Common myeloid progenitor, CD34-positive (primary cell): ENCODE measurements around the gene DTD1.

Source experiments
- CTCF ChIA-PET: fragments of 350-600 bp; sonication (Branson Sonifier 250); formaldehyde crosslinking; loops from one replicate; lab custom pipeline; 2021; ENCODE audit warnings: antibody characterized with exemption; lab: Charles Lee
- POLR2A ChIA-PET: fragments of 350-600 bp; sonication (Branson Sonifier 250); formaldehyde crosslinking; loops from one replicate; lab custom pipeline; 2021; ENCODE audit warnings: antibody characterized with exemption; lab: Charles Lee
- DNase-seq, 3 donors: peaks; one replicate each; pipeline versions ENCODE4 v3.0.0 to v3.0.0-alpha.2; 2013
- H3K27ac ChIP-seq, 2 experiments: 1 replicate in 1 of 2; 2 replicates in 1 of 2; pipeline ENCODE4 v1.7.0; 2013; ENCODE audit warnings: inconsistent platforms in 2 of 2, low read length in 2 of 2, mild to moderate bottlenecking in 2 of 2, low read depth in 1 of 2, moderate library complexity in 1 of 2; ENCODE audit not compliant: severe bottlenecking in 2 of 2, insufficient read depth in 1 of 2, poor library complexity in 1 of 2
- H3K27me3 ChIP-seq, 5 experiments: replicated peaks in 2 of 5; 1 replicate in 3 of 5; 2 replicates in 2 of 5; pipeline versions ENCODE4 v1.6.1 to v1.7.0; 2013; ENCODE audit warnings: low read length in 4 of 5, mild to moderate bottlenecking in 2 of 5, moderate library complexity in 2 of 5, inconsistent platforms in 1 of 5; ENCODE audit not compliant: insufficient read depth in 5 of 5, control insufficient read depth in 4 of 5
- H3K36me3 ChIP-seq, 4 experiments: 1 replicate in 2 of 4; 2 replicates in 2 of 4; pipeline versions ENCODE4 v1.6.1 to v1.7.0; 2013; ENCODE audit warnings: low read length in 3 of 4, control low read depth in 1 of 4, mild to moderate bottlenecking in 1 of 4; ENCODE audit not compliant: control insufficient read depth in 4 of 4, insufficient read depth in 4 of 4
- H3K4me1 ChIP-seq, 4 experiments: 1 replicate in 3 of 4; 2 replicates in 1 of 4; pipeline versions ENCODE4 v1.6.1 to v1.7.1; 2013; ENCODE audit warnings: low read length in 3 of 4, mild to moderate bottlenecking in 3 of 4, control low read depth in 1 of 4, inconsistent platforms in 1 of 4, moderate library complexity in 1 of 4; ENCODE audit not compliant: control insufficient read depth in 4 of 4, insufficient read depth in 4 of 4; ENCODE audit errors: control extremely low read depth in 1 of 4
- H3K4me3 ChIP-seq, 7 experiments: 1 replicate in 4 of 7; 2 replicates in 3 of 7; pipeline versions ENCODE4 v1.5.1 to v1.7.0; 2013; ENCODE audit warnings: mild to moderate bottlenecking in 7 of 7, low read length in 6 of 7, moderate library complexity in 6 of 7, inconsistent platforms in 2 of 7, low read depth in 2 of 7, control low read depth in 1 of 7; ENCODE audit not compliant: insufficient read depth in 4 of 7, control insufficient read depth in 1 of 7; ENCODE audit errors: extremely low read depth in 1 of 7
- H3K9me3 ChIP-seq, 5 experiments: 1 replicate in 4 of 5; 2 replicates in 1 of 5; pipeline versions ENCODE4 v1.6.1 to v1.7.1; 2013; ENCODE audit warnings: low read length in 4 of 5, mild to moderate bottlenecking in 2 of 5, inconsistent platforms in 1 of 5, low read depth in 1 of 5, moderate library complexity in 1 of 5; ENCODE audit not compliant: control insufficient read depth in 4 of 5, insufficient read depth in 2 of 5; ENCODE audit errors: control extremely low read depth in 1 of 5
- WGBS: methylation state at CpG from one replicate; pipeline ENCODE4 v1.1.5; 2013; ENCODE audit not compliant: insufficient coverage; 5-methylcytosine and 5-hydroxymethylcytosine counted together

DTD1 gene

GRCh38 chr20:18805881-18806280, 218.0 kb downstream of the DTD1 start:
- no peaks in the 10 kb centered on the region for H3K9me3 ChIP-seq
- no peaks in the 10 kb centered on the region for H3K4me1 ChIP-seq
- ChIA-PET CTCF (no interaction called here), POLR2A (no interaction called here)
- H3K4me3 ChIP-seq, result no peak overlapping the region
- H3K36me3 ChIP-seq, result no peaks in the 10 kb centered on the region
- DNase-seq, result peak in 2 of 3 donors; percentile 5 to 40
- H3K27me3 ChIP-seq, result no peaks in the 10 kb centered on the region
- WGBS, result 63% methylated on average over 4 of the region's 4 CpGs
- no peak overlapping the region for H3K27ac ChIP-seq

- CTCF ChIA-PET, result no interaction called here
- H3K9me3 ChIP-seq, result no peaks in the 10 kb centered on the region
- POLR2A ChIA-PET, result no interaction called here
Measured at GRCh38 chr20:18808712-18809111, 220.9 kb downstream of the DTD1 start.

DNA sequence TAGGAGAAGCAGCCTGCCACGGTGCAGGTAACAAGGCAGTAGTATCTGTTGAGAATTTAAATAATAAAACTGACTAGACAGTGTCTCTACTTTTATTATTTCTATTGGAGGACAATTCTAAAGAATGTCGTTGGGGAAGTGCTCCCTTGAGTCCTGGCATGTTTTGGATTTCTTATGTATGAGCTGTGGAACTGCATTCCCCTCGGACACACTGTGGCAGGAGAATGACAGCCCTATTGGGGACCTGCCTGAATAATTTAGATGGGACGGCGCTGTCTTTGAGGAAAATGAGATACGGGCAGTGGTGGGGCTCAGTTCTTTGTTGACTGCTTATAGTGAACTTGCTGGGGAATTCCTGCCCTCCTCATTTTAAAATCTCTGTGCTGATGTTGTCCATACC, 223.3 kb downstream of the DTD1 start:
- H3K4me1 ChIP-seq, result no peaks in the 10 kb centered on the region
- no peak for DNase-seq
- no peak overlapping the region for H3K4me3 ChIP-seq
- CTCF ChIA-PET, result no interaction called here
- no peaks in the 10 kb centered on the region for H3K27me3 ChIP-seq
- no peaks in the 10 kb centered on the region for H3K9me3 ChIP-seq
- 94% methylated on average over 5 of the region's 6 CpGs for WGBS
- POLR2A ChIA-PET, result no interaction called here
- no peaks in the 10 kb centered on the region for H3K36me3 ChIP-seq
- no peak overlapping the region for H3K27ac ChIP-seq

More at GRCh38 chr20:18808712-18809111, 220.9 kb downstream of the DTD1 start:
- Histone ChIP-seq H3K27me3 (no peaks in the 10 kb centered on the region), H3K27ac (no peak overlapping the region), H3K36me3 (no peaks in the 10 kb centered on the region), H3K4me3 (no peak overlapping the region), H3K4me1 (no peaks in the 10 kb centered on the region)
- DNase-seq, result no peak
- 75% methylated on average over 3 of the region's 3 CpGs for WGBS

DNA sequence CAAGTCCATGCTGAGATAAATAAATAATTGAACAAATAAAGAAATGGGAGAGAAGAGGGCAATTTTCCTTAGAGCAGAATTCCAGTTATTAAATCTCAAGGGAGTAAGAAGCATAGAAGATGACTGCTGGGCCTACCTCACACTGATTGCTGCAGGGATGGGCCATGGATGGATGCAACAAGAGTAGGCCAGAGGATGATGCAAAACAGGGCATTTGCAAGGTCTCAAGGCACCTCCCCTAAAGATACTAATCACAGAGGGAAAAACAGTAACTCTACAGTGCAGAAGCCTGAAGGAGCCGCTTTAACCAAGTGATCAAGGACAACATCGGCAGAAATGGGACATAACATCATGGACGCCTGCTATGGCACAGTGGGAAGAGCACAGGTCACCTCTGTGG, 224.1 kb downstream of the DTD1 start:
- ChIA-PET CTCF (no interaction called here), POLR2A (no interaction called here)
- no peak overlapping the region for H3K27ac ChIP-seq
- H3K36me3 ChIP-seq, result no peaks in the 10 kb centered on the region
- H3K4me3 ChIP-seq, result no peak overlapping the region
- no peaks in the 10 kb centered on the region for H3K27me3 ChIP-seq
- H3K4me1 ChIP-seq, result no peaks in the 10 kb centered on the region
- DNase-seq, result no peak
- H3K9me3 ChIP-seq, result no peaks in the 10 kb centered on the region
- WGBS, result 88% methylated on average over 3 of the region's 3 CpGs

GRCh38 chr20:18813483-18813882, 225.6 kb downstream of the DTD1 start, which contains the start of gene SCP2D1:
Gene SCP2D1 (plus strand): TSS chr20:18813783. CDS start chr20:18813816, 33 bp downstream.
- H3K36me3 ChIP-seq, result no peaks in the 10 kb centered on the region
- H3K4me3 ChIP-seq, result no peak within 1 kb of the TSS
- ChIA-PET CTCF (no interaction called here), POLR2A (no interaction called here)
- 83% methylated on average over 3 of the region's 3 CpGs for WGBS
- no peaks in the 10 kb centered on the region for H3K4me1 ChIP-seq
- peaks cover 0 to 3% (median 0%) of the 10 kb centered on the region in 5 experiments for H3K9me3 ChIP-seq
- no peaks in the 10 kb centered on the region for H3K27me3 ChIP-seq
- H3K27ac ChIP-seq, result no peak within 1 kb of the TSS
- DNase-seq, result no peak

DNA sequence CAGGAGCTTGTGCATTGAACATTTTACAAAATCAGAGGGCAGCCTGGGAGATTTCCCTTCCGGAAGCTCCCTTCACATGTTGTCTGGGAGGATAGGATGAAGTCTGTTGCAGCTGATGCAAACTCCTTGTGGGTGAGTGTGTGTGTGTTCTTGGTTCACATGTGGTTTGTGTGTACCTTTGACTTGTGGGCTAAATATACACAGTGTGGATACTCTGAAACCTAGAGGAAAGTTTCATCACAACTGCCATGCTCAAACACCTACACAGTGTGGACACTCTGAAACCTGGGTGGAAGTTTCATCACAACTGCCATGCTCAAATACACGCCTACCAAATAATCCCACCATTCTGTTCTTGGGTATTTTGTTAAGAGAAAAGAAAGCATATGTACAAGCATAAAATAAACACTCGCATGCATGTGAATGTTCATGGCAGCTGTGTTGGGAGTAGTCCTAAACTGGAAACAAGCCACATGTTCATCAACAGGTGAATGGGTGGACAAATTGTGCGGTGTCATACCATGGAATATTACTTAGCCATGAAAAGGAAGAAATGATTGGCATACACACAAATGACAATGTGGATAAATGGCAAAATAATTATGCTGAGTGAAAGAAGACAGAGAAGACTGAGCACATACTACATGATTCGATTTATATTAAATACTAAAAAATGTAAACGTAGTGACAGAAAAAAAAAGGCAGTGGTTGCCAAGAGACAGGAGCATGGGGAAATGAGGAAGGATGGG, 227.5 kb downstream of the DTD1 start:
- no peak overlapping the region for H3K27ac ChIP-seq
- no peak overlapping the region for H3K4me3 ChIP-seq
- DNase-seq, result no peak
- POLR2A ChIA-PET, result no interaction called here
- no peaks in the 10 kb centered on the region for H3K4me1 ChIP-seq
- WGBS, result 89% methylated on average over 3 of the region's 6 CpGs
- no peaks in the 10 kb centered on the region for H3K27me3 ChIP-seq
- CTCF ChIA-PET, result no interaction called here
- peaks cover 0 to 3% (median 2%) of the 10 kb centered on the region in 5 experiments for H3K9me3 ChIP-seq
- no peaks in the 10 kb centered on the region for H3K36me3 ChIP-seq
